Endothelial cell of umbilical vein (primary cell): Measurements from ENCODE around the gene CMTR1. TPM values are rescaled to one million over a fixed set of nuclear protein-coding genes. Genes with fewer than 3 reads are reported as not detected.

Source experiments
- BruUV-seq: library from RNA; stranded (reverse); fragments of 400-500 nt; replicated peaks from 2 replicates; lab custom pipeline; 2021; lab: Mats Ljungman, UMichigan
- CTCF ChIA-PET: fragments of 300-600, 350-600 bp; sonication (Branson Sonifier 250); formaldehyde crosslinking; loops from one replicate; lab custom pipeline; 2021; ENCODE audit warnings: antibody characterized with exemption, inconsistent platforms; lab: Charles Lee
- POLR2A ChIA-PET: fragments of 300-600, 350-600 bp; sonication (Branson Sonifier 250); formaldehyde crosslinking; loops from one replicate; lab custom pipeline; 2021; ENCODE audit warnings: antibody characterized with exemption, inconsistent platforms; lab: Charles Lee
- DNase-seq: peaks from one replicate; pipeline ENCODE4 v3.0.0-alpha.2; 2011; ENCODE audit warnings: low read depth, low spot score
- FAIRE-seq: peaks from 2 replicates; lab custom pipeline; 2011; peaks lifted over from hg19 to GRCh38; lab: Jason Lieb, UNC
- H2AFZ ChIP-seq: 2 replicates; pipeline ENCODE4 v1.6.0; 2012; ENCODE audit warnings: low read depth, low read length, control low read depth, inconsistent platforms
- H3K27ac ChIP-seq: 2 replicates; pipeline ENCODE4 v1.5.1; 2011; ENCODE audit warnings: low read depth, mild to moderate bottlenecking, control low read depth, low read length, moderate library complexity; ENCODE audit not compliant: insufficient read depth
- H3K27me3 ChIP-seq, 2 experiments: 2 replicates each; pipeline versions ENCODE4 v1.6.0 to v1.6.1; 2011; ENCODE audit warnings: low read length in 2 of 2, mixed read lengths in 1 of 2; ENCODE audit not compliant: control insufficient read depth in 2 of 2, insufficient read depth in 2 of 2
- H3K36me3 ChIP-seq, 2 experiments: 2 replicates in 1 of 2; 3 replicates in 1 of 2; pipeline ENCODE4 v1.5.1; 2011; ENCODE audit warnings: low read length in 2 of 2, mild to moderate bottlenecking in 1 of 2, moderate library complexity in 1 of 2; ENCODE audit not compliant: control insufficient read depth in 2 of 2, insufficient read depth in 2 of 2; ENCODE audit errors: extremely low read depth in 1 of 2
- H3K4me1 ChIP-seq: 3 replicates; pipeline ENCODE4 v1.5.1; 2011; ENCODE audit warnings: mild to moderate bottlenecking, low read length; ENCODE audit not compliant: control insufficient read depth, insufficient read depth; ENCODE audit errors: extremely low read depth
- H3K4me2 ChIP-seq: 2 replicates; pipeline ENCODE4 v1.6.1; 2011; ENCODE audit warnings: low read length, control low read depth, mixed read lengths; ENCODE audit not compliant: insufficient read depth
- H3K4me3 ChIP-seq, 3 experiments: fragments of 200-600 bp in 1 of 3; sonication (generic), shearing (Covaris generic) in 1 of 3; replicated peaks in 1 of 3; 2 replicates each; pipeline ENCODE4 v1.5.1; 2011 to 2016; ENCODE audit warnings: control low read depth in 3 of 3, low read length in 3 of 3, mild to moderate bottlenecking in 2 of 3, inconsistent platforms in 1 of 3, low read depth in 1 of 3, moderate library complexity in 1 of 3; ENCODE audit not compliant: insufficient read depth in 1 of 3
- H3K79me2 ChIP-seq: 2 replicates; pipeline ENCODE4 v1.6.0; 2012; ENCODE audit warnings: low read length, inconsistent platforms; ENCODE audit not compliant: control insufficient read depth, insufficient read depth
- H3K9ac ChIP-seq: replicated peaks from 2 replicates; pipeline ENCODE3; 2011; ENCODE audit warnings: low read length, control low read depth; ENCODE audit not compliant: insufficient read depth; ENCODE audit errors: extremely low read depth
- H3K9me1 ChIP-seq: replicated peaks from 3 replicates; pipeline ENCODE4 v1.6.0; 2011; ENCODE audit warnings: mild to moderate bottlenecking, low read length; ENCODE audit not compliant: control insufficient read depth, insufficient read depth; ENCODE audit errors: extremely low read depth
- H3K9me3 ChIP-seq: replicated peaks from 2 replicates; pipeline ENCODE4 v1.5.1; 2012; ENCODE audit warnings: low read length, inconsistent platforms; ENCODE audit not compliant: control insufficient read depth, insufficient read depth
- H4K20me1 ChIP-seq: replicated peaks from 2 replicates; pipeline ENCODE3; 2011; ENCODE audit warnings: mild to moderate bottlenecking, low read length; ENCODE audit not compliant: control insufficient read depth, insufficient read depth; ENCODE audit errors: extremely low read depth
- EZH2 ChIP-seq: IDR thresholded peaks from 2 replicates; pipeline ENCODE4 v1.6.1; 2012; ENCODE audit warnings: borderline replicate concordance, low read depth, mild to moderate bottlenecking, moderate library complexity, low read length, inconsistent platforms; ENCODE audit not compliant: severe bottlenecking
- FOS ChIP-seq: IDR thresholded peaks from 2 replicates; pipeline ENCODE4 v1.6.1; 2011; ENCODE audit warnings: mild to moderate bottlenecking, low read length, moderate library complexity, borderline replicate concordance; ENCODE audit not compliant: insufficient read depth
- GATA2 ChIP-seq: IDR thresholded peaks from 2 replicates; pipeline ENCODE4 v1.7.0; 2011; ENCODE audit warnings: low read depth, mild to moderate bottlenecking, moderate library complexity, mixed read lengths, low read length; ENCODE audit not compliant: insufficient read length, insufficient read depth
- JUN ChIP-seq: IDR thresholded peaks from 2 replicates; pipeline ENCODE4 v1.6.1; 2011; ENCODE audit warnings: borderline replicate concordance, low read depth; ENCODE audit not compliant: insufficient read length, insufficient read depth
- MYC ChIP-seq: IDR thresholded peaks from one replicate; pipeline ENCODE4 v1.6.1; 2011; ENCODE audit warnings: mild to moderate bottlenecking, low read depth, low read length
- POLR2A ChIP-seq: IDR thresholded peaks from 2 replicates; pipeline ENCODE4 v1.6.1; 2012; ENCODE audit warnings: low read depth, mild to moderate bottlenecking, control low read depth, low read length
- POLR2AphosphoS5 ChIP-seq: IDR thresholded peaks from 2 replicates; pipeline ENCODE4 v1.6.1; 2012; ENCODE audit warnings: low read depth, mild to moderate bottlenecking, control low read depth, low read length, moderate library complexity; ENCODE audit not compliant: insufficient read depth
- dilution Hi-C: fragments of 300-500 bp; cut with MboI; formaldehyde crosslinking; loops from one replicate; pipeline ENCODE4 v1.15.0; 2019; ENCODE audit warnings: low sequenced_read_pairs; ENCODE audit not compliant: extremely low pct_ligation_motif_present
- intact Hi-C: fragments of 100-400 bp; cut with micrococcal nuclease; formaldehyde crosslinking; loops from one replicate; pipeline ENCODE4 v1.10.0; 2022
- polyA plus RNA-seq, 4 experiments: library from polyadenylated mRNA; depleted of rRNA in 3 of 4; stranded (reverse) in 3 of 4; unstranded in 1 of 4; fragments of >200 nt; gene quantifications; 2 replicates each; pipeline versions ENCODE4 v1.2.1 to v1.2.3, GENCODE V29; 2011 to 2012; ENCODE audit warnings: missing spikeins in 1 of 4
- total RNA-seq: library from RNA; stranded (reverse); gene quantifications from 2 replicates; pipeline ENCODE4 v1.2.3, GENCODE V29; 2021
- TF ChIP-seq, protein P1 (sequence below): IDR thresholded peaks from 2 replicates; pipeline ENCODE4 v1.6.1; 2011; ENCODE audit not compliant: insufficient read depth, insufficient read length
- TF ChIP-seq, protein P2 (sequence below), 2 donors: IDR thresholded peaks; 1 replicate in 1 of 2; 2 replicates in 1 of 2; pipeline ENCODE4 v1.5.1; 2011; ENCODE audit warnings: low read length in 2 of 2, mild to moderate bottlenecking in 2 of 2, moderate library complexity in 2 of 2, control low read depth in 1 of 2, inconsistent platforms in 1 of 2, low read depth in 1 of 2; ENCODE audit not compliant: insufficient read depth in 1 of 2; ENCODE audit errors: extremely low read depth in 1 of 2

Gene CMTR1
- total and polyA plus RNA-seq, 2 donors (not counting 3 experiments of a cell fraction or from before 2014, with no cell fraction given), result 19.5 to 38.0 TPM

DNA sequence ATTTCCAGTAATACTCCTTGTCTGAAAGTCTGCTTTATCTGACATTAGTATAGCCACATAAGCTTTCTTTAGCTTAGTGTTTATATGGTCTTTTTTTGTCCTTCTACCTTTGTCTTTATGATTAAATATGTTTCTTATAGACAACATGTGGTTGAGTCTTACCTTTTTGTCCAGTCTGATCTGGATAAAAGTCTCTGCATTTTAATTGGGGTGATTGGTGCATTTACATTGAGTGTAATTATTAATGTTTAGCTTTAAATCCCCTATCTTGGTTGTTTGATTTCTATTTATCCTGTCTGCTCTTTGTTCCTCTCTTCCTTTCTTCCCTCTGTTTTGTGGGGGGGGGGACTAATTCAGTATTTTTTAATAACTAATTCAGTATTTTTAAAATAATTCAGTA, 34.7 kb downstream of the CMTR1 start:
- BruUV-seq, result no TSS peak
- intact Hi-C loops, result no loop called here
- FAIRE-seq, result no peak
- DNase-seq, result no peak
- dilution Hi-C loops, result no loop called here
- H3K36me3 ChIP-seq, result peaks cover 3 to 18% of the 10 kb centered on the region in 2 experiments
- no peaks in the 10 kb centered on the region for H3K9me1 ChIP-seq
- no peaks in the 10 kb centered on the region for H3K79me2 ChIP-seq
- no peak overlapping the region for H3K27ac ChIP-seq
- no peak overlapping the region for H3K4me3 ChIP-seq
- TF ChIP-seq JUN (no peak), POLR2AphosphoS5 (no peak), POLR2A (no peak), EZH2 (no peak), FOS (no peak), MYC (no peak), GATA2 (no peak)
- TF ChIP-seq, protein P1, sequence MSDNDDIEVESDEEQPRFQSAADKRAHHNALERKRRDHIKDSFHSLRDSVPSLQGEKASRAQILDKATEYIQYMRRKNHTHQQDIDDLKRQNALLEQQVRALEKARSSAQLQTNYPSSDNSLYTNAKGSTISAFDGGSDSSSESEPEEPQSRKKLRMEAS, result no peak
- TF ChIP-seq, protein P2, sequence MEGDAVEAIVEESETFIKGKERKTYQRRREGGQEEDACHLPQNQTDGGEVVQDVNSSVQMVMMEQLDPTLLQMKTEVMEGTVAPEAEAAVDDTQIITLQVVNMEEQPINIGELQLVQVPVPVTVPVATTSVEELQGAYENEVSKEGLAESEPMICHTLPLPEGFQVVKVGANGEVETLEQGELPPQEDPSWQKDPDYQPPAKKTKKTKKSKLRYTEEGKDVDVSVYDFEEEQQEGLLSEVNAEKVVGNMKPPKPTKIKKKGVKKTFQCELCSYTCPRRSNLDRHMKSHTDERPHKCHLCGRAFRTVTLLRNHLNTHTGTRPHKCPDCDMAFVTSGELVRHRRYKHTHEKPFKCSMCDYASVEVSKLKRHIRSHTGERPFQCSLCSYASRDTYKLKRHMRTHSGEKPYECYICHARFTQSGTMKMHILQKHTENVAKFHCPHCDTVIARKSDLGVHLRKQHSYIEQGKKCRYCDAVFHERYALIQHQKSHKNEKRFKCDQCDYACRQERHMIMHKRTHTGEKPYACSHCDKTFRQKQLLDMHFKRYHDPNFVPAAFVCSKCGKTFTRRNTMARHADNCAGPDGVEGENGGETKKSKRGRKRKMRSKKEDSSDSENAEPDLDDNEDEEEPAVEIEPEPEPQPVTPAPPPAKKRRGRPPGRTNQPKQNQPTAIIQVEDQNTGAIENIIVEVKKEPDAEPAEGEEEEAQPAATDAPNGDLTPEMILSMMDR (IDR thresholded peaks at IDR 0.05; ENCODE audit: extremely low read depth in 1 of 2, insufficient read depth in 1 of 2, low read depth in 1 of 2, low read length in 2 of 2), result no peak
- H2AFZ ChIP-seq, result no peak overlapping the region
- H3K4me2 ChIP-seq, result no peak overlapping the region
- H3K9ac ChIP-seq, result no peak overlapping the region
- no peaks in the 10 kb centered on the region for H3K9me3 ChIP-seq
- no peaks in the 10 kb centered on the region for H3K27me3 ChIP-seq
- no peaks in the 10 kb centered on the region for H3K4me1 ChIP-seq
- H4K20me1 ChIP-seq, result no peaks in the 10 kb centered on the region
- POLR2A ChIA-PET, result no interaction called here
- CTCF ChIA-PET, result interaction anchor here (0.7 kb wide), 1 partner anchor 12 kb away, joined by 3 read pairs; no protein-coding TSS in a partner anchor
